ENCODE measurements around the gene SUN3. TPM values are rescaled to one million over a fixed set of nuclear protein-coding genes. Genes with fewer than 3 reads are reported as not detected.

SUN3 gene
- total and polyA plus RNA-seq, 2 of the 4 experiments (the other 2 are of a cell fraction), result not detected

- in situ Hi-C loops (cut with MboI; ENCODE audit: low sequenced_read_pairs), result loop anchor here (10.0 kb wide), 1 partner anchor 115 kb away; no protein-coding TSS in a partner anchor
Observed at GRCh38 chr7:47979832-47980181, 49.1 kb downstream of the SUN3 start.

More at GRCh38 chr7:47979832-47980181, 49.1 kb downstream of the SUN3 start:
- no peaks in the 10 kb centered on the region for H3K9me1 ChIP-seq (ENCODE audit: insufficient read depth, low read length)
- no peak overlapping the region for H3K56ac ChIP-seq (ENCODE audit: extremely low read depth, insufficient read depth, low read length)
- intact Hi-C loops (cut with micrococcal nuclease), result loop anchor here (1.0 kb wide), 1 partner anchor 108 kb away; no protein-coding TSS in a partner anchor
- no CpG with 5 or more reads among the region's 7 CpGs for WGBS, 2 experiments (ENCODE audit: extremely low coverage in 2 of 2, insufficient read length in 1 of 2)
- POLR2A ChIA-PET (ENCODE audit: unreplicated experiment), result no interaction called here
- peak overlapping the region; percentile 87 for H2AK9ac ChIP-seq (replicated peaks; ENCODE audit: low read depth, low read length, poor library complexity)
- H3K23ac ChIP-seq (ENCODE audit: low read depth, low read length), result no peak overlapping the region
- dilution Hi-C loops (cut with HindIII; ENCODE audit: low sequenced_read_pairs, unreplicated experiment), result loop anchor here (25.0 kb wide), 1 partner anchor 132 kb away; no protein-coding TSS in a partner anchor
- no TSS peak for BruUV-seq (replicated peaks)
- H3K79me1 ChIP-seq (ENCODE audit: low read depth in 1 of 2, low read length in 2 of 2), result peaks cover 21 to 28% of the 10 kb centered on the region in 2 experiments
- no peak overlapping the region for H4K91ac ChIP-seq (ENCODE audit: insufficient read depth, low read depth, low read length)
- CTCF ChIA-PET, result no interaction called here
- peak overlapping the region; percentile 87 to 88 for H4K8ac ChIP-seq (ENCODE audit: low read depth in 2 of 2, low read length in 2 of 2)
- peaks cover 2% of the 10 kb centered on the region; the same call in 1 of the 2 replicates for H3K27me3 ChIP-seq (ENCODE audit: control insufficient read depth, insufficient read depth, low read length)
- H2BK120ac ChIP-seq (ENCODE audit: low read depth, low read length), result no peak overlapping the region
- H2AK5ac ChIP-seq (ENCODE audit: low read depth, low read length), result no peak overlapping the region
- no peak overlapping the region for H3K18ac ChIP-seq (ENCODE audit: low read depth, low read length)
- peaks cover 3% of the 10 kb centered on the region for H3K4me1 ChIP-seq (ENCODE audit: control insufficient read depth, insufficient read depth, low read length)
- H2AFZ ChIP-seq (replicated peaks; ENCODE audit: low read length, poor library complexity), result peak overlapping the region; percentile 96
- H2BK5ac ChIP-seq (ENCODE audit: low read depth, low read length, poor library complexity, severe bottlenecking), result no peak overlapping the region
- H3K4me3 ChIP-seq (ENCODE audit: insufficient read depth, low read depth, low read length), result peak overlapping the region; percentile 84
- no peak for ATAC-seq (ENCODE audit: low read depth)
- no peak overlapping the region for H3K4ac ChIP-seq (ENCODE audit: low read depth, low read length)
- TF ChIP-seq POLR2A (IDR thresholded peaks at IDR 0.05; ENCODE audit: low read depth, low read length) (no peak), NFE2L2 (IDR thresholded peaks at IDR 0.05; ENCODE audit: low read depth, low read length) (no peak), CHD1 (IDR thresholded peaks at IDR 0.05; ENCODE audit: low read depth, low read length) (no peak), CEBPB (IDR thresholded peaks at IDR 0.05; ENCODE audit: low read depth, low read length) (no peak), ELK1 (IDR thresholded peaks at IDR 0.05; ENCODE audit: borderline replicate concordance, low read depth, low read length) (no peak), USF2 (IDR thresholded peaks at IDR 0.05; ENCODE audit: low read depth, low read length) (no peak), RAD21 (IDR thresholded peaks at IDR 0.05; ENCODE audit: low read length) (no peak), CTCF (conservative IDR thresholded peaks at IDR 0.05; ENCODE audit: low read depth, low read length) (no peak), FOS (IDR thresholded peaks at IDR 0.05; ENCODE audit: low read depth, low read length) (no peak)
- H3K9me3 ChIP-seq (ENCODE audit: control insufficient read depth, insufficient read depth, low read length), result no peaks in the 10 kb centered on the region
- no peak overlapping the region for H3K27ac ChIP-seq (ENCODE audit: insufficient read depth, low read length)
- DNase-seq, result no peak
- no peak overlapping the region for H2BK20ac ChIP-seq (ENCODE audit: low read depth, low read length)
- H4K20me1 ChIP-seq (ENCODE audit: insufficient read depth, low read length), result no peaks in the 10 kb centered on the region
- H3K4me2 ChIP-seq (ENCODE audit: low read depth, low read length), result peak overlapping the region; percentile 62
- no peak overlapping the region for H2BK15ac ChIP-seq (ENCODE audit: low read depth, low read length)
- H3K9ac ChIP-seq (ENCODE audit: low read depth, low read length), result no peak overlapping the region
- peak overlapping the region; percentile 47; the same call in 1 of the 2 replicates for H4K5ac ChIP-seq (ENCODE audit: low read depth, low read length)
- no peak overlapping the region for H3K14ac ChIP-seq (replicated peaks; ENCODE audit: low read depth, low read length)
- peaks cover 19% of the 10 kb centered on the region for H3K36me3 ChIP-seq (ENCODE audit: control insufficient read depth, insufficient read depth, low read length)
